Measurements from ENCODE around the gene SPAG16.

The SPAG16 gene

DNA sequence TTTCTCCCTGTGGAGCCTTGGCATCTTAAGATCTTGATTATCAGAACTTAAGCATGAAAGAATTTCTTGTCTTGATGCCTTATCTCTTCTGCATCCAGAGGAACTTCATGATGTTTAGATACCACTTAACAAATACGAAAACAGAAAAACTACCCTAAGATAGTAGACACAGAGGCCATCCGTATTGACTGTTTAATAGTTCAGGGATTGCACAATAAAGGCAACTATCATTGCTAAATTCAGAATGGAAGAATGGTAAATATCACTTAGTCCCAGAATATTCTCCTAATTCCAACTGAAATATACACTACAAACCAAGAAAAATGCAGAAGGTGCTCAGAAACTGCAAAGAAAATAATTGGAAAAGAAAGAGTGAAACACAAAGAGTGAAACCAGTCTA lies 912.0 kb downstream of the SPAG16 start:
- no peak for DNase-seq

DNA sequence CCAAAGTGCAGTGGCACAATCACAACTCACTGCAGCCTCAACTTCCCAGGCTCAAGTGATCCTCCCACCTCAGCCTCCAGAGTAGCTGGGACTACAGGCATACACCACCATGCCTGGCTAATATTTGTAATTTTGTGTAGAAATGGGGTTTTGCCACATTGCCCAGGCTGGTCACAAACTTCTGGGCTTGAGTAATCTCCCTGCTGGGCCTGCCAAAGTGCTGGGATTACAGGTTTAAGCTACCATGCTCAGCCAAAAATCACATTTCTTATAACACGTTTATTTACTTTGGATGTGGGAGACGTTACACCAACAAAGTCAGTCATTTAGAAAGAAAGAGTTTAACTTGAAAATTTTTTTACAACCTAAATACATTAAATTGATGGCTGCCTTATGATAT lies 917.6 kb downstream of the SPAG16 start:
- no peak for DNase-seq

GRCh38 chr2:214203214-214203613 lies 919.0 kb downstream of the SPAG16 start:
- DNase-seq: no peak

GRCh38 chr2:214203744-214204289 lies 919.6 kb downstream of the SPAG16 start:
- DNase-seq: no peak

DNA sequence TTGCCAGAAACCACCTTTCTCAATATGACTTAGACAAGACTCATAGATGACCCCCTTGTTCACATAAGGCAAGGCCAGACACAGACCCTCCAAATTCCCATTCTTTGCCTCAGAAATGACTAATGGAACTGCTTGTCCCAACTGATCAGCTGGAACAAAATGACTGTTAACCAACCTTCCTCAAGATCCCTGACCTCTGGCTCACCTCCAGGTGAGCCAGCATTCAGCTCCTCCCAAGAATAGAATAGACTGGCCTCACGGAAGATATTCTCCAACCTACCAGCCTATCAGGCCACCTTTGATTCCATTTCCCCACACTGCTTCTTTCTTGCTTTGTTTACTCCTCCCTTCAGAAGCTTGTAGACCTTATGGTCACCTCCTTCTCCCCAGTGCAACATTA lies 930.8 kb downstream of the SPAG16 start:
- no peak for DNase-seq

DNA sequence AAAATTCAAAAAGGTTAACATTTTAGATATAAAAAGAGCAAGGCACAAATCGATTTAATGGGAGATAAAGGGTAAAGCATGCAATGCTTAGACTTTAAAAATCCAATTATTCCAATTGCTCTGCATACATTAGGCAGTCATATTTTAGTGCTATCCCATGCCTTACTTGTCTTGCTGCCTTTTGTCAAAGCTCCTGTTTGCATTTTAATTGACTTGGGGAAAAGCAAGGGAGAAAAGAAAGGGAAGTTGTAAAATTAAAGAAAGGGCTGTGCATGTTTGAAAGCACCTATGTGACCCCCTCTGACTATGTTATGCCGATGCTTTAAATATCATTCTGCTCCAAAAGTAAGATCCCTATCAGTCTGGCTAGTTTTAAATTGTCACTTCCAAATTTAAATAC lies 932.9 kb downstream of the SPAG16 start:
- DNase-seq: no peak

DNA sequence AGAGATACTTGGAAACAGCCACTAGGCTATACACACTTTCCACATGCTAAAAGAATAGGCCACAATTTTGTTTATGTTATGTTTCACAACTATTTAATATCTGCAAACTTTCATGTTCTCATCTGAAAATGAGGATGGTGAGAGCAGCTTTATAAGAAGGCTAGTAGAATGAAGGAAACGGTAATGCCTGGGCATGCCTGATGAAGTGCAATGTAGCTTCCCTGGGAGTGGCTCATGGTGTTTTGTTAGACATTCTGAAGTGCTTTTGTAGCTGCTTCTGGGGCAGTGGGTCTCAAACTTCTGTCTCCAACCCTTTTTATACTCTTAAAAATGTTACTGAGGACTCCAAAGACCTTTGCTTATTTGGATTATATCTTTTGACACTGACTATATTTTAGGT lies 933.3 kb downstream of the SPAG16 start:
- DNase-seq: no peak

- no peak for DNase-seq
Observed at GRCh38 chr2:214220251-214220650, 936.0 kb downstream of the SPAG16 start.

DNA sequence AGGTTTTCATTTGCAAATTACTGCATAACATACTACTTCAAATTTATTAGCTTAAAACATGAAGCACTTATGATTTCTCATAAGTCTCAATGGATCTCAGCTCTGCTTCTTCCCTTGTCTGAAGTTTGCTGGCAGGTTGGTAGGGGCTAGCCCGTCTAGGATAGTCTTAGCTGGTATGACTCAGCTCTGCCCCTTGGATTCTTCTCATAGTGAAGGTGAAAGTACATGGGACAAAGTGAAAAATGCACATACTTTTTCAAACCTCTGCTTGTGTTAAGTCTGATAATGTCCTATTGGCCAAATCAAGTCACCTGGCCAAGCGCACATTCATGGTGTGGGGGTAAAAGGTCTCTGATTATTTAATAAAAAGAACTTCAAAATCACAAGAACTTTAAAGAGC lies 941.8 kb downstream of the SPAG16 start:
- DNase-seq: no peak

GRCh38 chr2:214232271-214232670 lies 948.0 kb downstream of the SPAG16 start:
- DNase-seq: no peak

- no peak for DNase-seq
Observed at GRCh38 chr2:214233164-214233563, 948.9 kb downstream of the SPAG16 start.

DNA sequence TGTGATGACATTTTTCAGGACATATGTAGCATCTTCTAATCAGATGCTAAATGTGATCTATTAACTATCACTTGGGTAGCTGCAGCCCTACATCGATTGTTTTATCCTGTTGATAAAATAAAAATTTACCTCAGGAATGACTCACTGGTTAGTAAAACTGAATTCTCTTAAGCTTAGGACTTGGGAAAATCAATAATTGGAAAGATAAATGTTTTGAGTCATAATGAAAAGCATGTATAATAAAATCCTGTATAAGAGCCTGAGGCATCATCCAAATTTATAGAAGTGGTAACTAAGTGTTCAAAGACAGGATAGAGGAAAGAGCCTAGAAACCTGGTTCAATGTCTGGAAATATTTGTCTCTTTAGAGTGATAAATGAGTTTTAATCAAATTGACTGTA lies 958.5 kb downstream of the SPAG16 start:
- no peak for DNase-seq

GRCh38 chr2:214244847-214245246 lies 960.6 kb downstream of the SPAG16 start:
- no peak for DNase-seq

- no peak for DNase-seq
Observed at GRCh38 chr2:214246417-214246816, 962.2 kb downstream of the SPAG16 start.

DNA sequence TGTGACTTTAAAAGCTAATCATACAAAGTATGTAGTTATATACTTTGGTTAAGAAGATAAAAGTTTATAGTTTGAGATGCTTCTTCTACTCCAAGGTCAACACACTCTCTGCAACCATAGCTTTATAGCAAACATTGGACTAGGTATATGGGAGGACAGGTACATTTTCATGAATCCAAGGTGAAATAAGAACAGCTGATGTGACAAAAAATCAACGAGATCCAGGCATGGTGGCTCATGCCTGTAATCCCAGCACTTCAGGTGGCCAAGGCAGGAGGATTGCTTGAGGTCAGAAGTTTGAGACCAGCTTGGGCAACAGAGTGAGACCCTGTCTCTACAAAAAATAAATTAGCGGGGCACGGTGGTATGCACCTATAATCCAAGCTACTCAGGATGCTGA lies 963.3 kb downstream of the SPAG16 start:
- DNase-seq: no peak

DNA sequence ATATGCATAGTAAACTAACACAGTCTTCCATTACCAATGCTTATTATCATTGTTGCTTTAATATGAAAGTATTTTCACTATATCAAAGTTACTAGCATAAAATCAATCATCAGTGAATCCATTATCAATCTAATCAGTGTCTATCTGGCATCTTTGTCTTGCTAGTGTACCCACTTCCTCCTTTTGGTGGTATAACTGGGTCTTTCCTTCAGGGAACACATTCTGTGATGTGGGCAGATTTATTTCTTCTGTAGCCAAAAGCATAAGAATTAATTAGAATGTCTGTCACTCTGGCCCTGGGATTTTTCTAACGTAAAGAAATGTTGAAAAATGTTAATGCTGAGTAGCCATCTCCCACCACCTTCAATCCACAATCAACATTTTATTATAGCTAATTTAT lies 970.8 kb downstream of the SPAG16 start:
- DNase-seq: no peak

DNA sequence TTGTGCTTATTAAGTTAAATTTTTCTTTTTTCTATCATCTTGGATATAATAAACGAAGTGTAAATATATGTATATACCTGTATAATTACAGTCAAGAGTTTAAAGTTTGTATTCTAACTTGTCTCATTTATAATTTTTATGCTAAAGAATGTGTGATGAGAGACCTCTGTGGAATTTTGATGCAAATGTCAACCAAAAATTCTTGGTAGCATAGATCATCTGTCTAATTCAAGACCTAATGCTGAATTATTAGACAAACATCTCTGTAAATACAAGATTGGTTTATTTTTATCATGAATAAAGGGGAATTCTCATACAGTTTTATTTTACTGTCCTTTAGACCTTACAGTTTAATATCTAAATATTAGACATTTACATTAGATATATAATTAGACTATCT lies 977.4 kb downstream of the SPAG16 start:
- no peak for DNase-seq

DNA sequence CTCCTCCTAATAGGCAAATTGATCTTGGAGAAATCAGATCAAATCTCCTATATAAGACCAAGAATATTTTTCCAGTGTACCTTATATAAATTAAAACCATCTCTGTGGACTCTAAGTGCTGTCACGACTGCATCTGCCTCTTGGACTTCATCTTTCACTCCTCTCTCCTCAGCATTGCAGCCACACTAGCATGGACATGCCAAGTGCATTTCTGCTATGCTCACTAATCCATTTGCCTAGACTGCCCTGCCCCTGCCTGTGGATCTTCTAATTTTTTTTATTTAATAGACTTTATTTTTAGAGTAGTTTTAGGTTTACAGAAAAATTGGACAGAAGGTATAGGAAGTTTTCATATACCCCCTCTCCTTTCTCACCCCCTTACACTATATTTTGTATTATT lies 979.9 kb downstream of the SPAG16 start:
- DNase-seq: no peak

GRCh38 chr2:214265991-214266489 lies 981.8 kb downstream of the SPAG16 start:
- DNase-seq: no peak

- DNase-seq: no peak
Observed at GRCh38 chr2:214277880-214278279, 993.6 kb downstream of the SPAG16 start.

DNA sequence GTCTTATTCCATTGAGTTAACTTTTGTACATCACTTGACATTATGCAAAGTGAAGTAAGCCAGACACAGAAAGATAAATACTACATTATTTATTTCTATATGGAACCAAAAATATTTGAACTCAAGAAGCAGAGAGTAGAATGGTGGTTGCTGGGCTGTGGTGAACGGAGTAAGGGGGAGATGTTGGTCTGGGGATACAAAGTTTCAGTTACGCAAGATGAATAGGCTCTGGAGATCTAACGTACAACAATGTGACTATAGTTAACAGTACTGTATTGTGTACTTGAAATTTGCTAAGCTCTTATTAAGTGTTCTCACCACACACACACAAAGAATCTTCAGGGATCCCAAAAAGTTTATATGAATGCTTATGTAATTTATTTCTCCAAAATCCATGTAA lies 1001.7 kb downstream of the SPAG16 start:
- DNase-seq: no peak

DNA sequence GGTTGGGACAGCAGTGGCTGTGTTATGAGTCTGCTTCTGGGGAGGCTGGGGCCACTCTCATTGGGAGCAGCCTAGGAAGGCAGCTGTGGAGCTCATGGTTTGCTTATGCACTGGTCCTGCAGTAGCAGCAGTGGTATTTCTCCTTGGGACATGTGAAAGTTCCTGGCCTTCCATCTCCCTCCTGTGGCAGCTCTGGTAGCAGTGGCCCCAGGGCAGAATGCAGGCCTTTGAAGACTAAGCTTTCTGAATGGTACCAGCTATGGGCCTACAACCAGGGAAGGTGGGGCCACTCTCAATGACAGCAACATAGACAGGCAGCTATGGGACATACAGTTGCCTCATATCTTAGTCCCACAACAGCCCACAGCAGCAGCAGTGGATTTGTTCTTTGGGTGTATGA lies 1009.3 kb downstream of the SPAG16 start:
- no peak for DNase-seq

GRCh38 chr2:214294426-214294825 lies 1010.2 kb downstream of the SPAG16 start:
- no peak for DNase-seq

GRCh38 chr2:214297423-214297822 lies 1013.2 kb downstream of the SPAG16 start:
- DNase-seq: no peak

DNA sequence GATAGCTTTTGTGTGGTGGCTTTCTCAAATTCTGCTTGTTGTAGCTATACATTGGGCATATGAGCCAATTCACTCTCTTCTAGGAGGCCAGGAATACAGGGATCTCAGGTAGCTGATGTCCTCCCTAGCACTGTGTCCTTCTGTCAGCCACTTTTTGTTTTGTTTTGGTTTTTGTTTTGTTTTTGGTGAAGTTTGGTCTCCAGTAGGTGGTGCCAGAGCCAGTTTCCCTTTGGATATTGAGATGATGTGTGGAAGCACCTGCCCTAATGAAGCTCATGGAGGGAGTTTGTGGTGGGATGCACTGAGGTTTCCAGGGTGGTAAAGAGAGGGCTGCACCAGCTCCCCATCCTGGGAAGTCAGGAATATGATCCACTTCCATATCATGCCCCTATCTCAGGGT lies 1026.1 kb downstream of the SPAG16 start:
- no peak for DNase-seq

Measured in CD4-positive, alpha-beta T cell treated with Interleukin-6 for 4 hours (primary cell).